Mucosa of gallbladder (tissue), 1 donor: ENCODE results near the gene SRPK1. TPM values are rescaled to one million over a fixed set of nuclear protein-coding genes. Genes with fewer than 3 reads are reported as not detected.
A peak's percentile ranks its signal among the peaks of the same experiment; 100 is the strongest.
"Not testable (repeated sequence)": the region's sequence is repeated elsewhere in the genome, so short reads cannot be mapped to it uniquely, and the experiment has no call there.

Source experiments
- DNase-seq: peaks from one replicate; pipeline ENCODE4 v3.0.0-alpha.2; 2020; ENCODE audit warnings: low spot score
- total RNA-seq: library from RNA; stranded (reverse); gene quantifications from one replicate; pipeline ENCODE4 v1.2.1, GENCODE V29; 2021
- donor health status: DM: no; HTN: no; CAD: no.

SRPK1 gene
- total RNA-seq, 1 donor from 2014 or later: 39.9 TPM

DNA sequence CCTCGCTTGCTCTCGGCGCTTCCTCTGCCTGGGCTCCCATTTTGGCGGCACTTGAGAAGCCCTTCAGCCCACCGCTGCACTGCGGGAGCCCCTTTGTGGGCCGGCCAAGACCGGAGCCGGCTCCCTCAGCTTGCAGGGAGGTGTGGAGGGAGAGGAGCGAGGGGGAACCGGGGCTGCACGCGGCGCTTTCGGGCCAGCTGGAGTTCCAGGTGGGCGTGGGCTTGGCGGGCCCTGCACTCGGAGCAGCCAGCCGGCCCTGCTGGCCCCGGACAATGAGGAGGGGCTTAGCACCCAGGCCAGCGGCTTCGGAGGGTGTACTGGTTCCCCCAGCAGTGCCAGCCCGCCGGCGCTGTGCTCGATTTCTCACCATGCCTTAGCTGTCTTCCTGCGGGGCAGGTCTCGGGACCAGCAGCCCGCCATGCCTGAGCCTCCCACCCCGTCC is 10.2 kb upstream of the SRPK1 start:
- no peak for DNase-seq

DNA sequence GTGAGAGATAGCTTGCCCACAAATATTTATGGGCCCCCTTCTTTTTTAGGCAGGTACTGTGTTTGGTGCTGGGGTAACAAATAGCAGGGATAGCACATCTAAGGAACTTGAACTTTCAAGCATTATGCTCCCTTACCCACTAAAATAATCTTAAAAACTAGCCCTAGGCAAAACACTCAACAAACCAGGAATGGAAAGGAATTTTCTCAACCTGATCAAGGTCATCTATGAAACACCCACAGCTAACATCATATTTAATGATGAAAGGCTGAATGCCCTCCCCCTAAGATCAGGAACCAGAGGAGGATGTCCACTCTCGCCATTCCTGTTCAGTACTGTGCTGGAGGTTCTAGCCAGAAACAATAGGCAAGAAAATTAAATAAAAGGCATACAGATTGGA is 8.7 kb upstream of the SRPK1 start:
- DNase-seq: no peak

DNA sequence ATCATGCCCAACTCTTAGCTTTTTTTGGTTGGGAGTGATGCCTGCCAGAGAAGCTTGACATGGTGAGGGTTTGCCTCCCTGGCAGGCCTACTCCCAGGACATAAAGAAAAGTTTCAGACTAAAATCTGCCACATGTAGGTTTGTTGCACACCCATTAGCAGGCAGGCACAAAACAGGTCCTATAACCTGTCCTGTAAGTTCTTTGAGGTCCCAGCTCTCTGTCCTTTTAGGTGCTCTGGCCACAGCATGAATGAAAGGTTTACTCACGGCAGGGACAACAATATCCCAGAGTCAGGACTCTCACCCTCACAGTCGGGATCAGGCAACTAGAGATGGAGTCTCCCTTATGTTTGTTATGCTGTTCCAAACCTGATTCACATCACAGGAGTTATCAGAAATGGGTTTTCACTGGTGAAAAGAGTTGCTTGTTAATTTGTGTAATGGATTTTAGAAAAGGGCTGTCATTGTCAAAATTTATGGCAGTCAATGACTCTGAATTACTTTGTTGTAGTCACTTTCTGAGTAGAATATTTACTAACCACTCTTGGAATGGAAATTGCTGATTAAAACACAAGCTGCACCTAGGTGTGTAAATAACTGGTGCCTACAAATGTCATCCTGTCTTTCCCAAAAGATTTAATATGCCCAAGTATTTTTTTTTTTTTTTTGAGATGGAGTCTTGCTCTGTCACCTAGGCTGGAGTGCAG is 5.8 kb upstream of the SRPK1 start:
- DNase-seq: no peak

DNA sequence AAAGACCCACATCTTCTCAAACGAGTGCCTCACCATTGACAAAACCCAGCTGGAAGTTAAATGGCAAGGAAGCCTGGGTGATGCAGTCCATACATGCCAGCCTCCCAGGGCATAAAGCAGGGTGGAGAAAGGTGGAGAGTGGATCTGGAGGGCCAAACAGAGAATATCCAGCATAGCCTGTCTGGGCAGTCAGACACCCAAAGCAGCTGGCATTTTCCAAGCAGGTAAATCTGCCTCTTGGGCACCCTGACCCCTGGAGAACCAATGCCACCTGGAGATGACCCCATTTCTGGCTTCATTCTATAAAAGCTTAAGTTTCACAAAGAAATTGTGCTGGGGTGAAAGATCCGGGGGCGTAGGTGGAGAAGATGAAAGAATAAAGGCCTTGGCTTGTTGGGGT is 5.1 kb upstream of the SRPK1 start:
- no peak for DNase-seq

DNA sequence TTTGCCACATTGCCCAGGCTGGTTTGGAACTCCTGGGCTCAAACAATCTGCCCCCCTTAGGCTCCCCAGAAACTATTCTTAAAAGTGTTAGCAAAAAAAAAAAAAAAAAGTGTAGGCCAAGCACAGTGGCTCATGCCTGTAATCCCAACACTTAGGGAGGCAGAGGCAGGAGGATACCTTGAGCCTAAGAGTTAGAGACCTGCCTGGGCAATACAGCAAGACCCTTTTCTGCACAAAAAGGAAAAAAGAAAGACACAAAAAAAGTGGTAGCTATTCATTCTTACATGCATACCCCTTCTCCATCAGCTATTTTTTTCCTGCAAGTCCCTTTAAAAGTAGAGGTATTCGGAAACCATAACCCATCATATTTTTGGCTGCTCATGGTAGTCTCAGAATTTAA is 3.2 kb upstream of the SRPK1 start:
- no peak for DNase-seq

DNA sequence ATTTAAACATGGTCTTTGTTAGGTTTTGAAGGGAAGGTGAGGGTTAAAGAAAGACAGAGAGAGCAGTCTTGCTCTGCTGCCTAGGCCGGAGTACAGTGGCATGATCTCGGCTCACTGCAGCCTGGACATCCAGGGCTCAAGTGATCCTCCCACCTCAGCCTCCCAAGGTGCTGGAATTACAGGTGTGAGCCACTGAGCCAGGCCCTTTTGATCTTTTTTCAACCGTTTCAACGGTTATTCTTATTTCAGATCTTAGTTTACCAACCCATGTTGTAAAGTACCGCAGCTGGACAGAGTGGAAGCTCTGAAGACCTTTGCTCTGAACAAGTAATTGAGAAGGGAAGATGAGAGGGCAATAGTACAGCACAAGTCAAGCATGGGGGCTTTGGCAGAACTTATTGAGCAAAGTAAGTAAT is 1.2 kb upstream of the SRPK1 start:
- DNase-seq: no peak

DNA sequence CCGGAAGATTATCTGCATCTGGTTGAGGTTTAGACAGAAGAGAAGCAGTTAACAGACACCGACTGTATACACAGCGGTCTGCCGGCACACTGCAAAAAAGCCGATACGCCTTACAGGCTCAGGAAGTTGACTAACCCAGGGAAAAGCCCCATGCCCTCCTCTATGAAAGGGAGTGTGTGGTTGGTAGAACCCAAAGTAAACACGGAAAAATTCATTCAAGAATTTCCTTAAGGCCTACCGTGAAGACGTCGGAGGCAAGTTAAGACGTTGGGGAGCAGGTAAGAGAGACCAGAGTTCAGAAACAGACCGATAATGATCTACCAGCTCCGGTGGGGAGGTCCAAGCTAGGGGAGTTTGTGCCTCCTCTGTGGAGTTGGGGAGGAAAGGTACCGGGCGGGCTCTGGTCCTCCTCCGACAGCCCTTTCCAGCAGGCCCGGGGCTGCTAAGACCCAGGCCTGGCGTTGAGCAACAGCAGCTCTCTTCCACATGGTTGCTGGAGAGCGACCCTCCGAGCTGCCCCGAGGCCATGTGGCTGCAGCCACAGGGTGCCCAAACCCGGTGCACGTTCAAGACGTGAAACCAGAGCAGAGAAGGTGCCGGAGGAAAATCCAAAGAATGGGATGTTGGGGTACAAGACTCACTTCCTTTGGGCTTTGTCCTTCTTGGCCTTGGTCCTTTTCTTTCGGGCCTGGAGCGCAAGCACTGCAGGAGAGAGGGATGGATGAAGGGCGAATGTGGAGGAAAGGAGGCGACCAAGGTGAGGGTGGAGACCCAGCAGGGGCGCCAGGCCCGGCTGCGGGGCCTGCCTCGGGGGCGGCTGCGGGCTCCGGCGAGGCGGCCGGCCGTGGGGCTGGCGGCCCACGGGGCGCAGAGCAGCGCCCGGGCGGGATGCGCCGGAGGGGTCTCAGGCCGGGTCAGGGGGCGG is 809 bp downstream of the SRPK1 start:
- peak; percentile 33 for DNase-seq

DNA sequence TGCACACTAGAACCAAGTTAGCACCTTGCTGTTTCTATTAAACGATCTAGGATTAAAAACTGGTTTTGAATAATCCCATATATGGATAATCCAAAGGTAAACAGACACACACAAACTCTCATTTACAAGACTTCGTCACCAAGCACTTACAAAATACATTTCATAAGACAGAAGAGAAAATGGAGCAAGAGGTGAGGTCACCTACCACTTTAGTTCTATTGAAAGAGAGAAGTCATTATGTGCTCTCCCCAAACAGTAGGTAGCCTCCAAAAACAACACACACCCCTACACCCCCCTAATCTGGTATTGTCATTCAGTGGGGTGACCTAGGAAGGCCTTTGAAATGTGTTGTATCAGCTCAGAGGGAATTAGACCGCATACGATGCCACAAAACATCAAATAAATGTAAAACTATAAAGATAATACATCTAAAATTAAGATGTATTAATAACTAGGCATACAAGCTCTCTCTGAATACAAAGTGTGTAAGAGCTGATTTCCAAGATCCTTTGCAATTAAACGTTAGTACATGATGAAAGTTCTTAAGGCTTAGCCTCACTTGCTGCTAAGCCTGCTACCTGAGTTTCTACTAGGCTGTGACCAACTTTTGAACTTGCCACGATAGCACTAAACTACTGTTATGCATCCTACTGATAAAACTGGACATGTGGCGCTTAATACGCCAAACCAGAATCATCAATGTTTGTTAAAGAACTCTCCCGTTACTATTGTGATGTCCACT is 1.6 kb downstream of the SRPK1 start:
- DNase-seq: no peak

DNA sequence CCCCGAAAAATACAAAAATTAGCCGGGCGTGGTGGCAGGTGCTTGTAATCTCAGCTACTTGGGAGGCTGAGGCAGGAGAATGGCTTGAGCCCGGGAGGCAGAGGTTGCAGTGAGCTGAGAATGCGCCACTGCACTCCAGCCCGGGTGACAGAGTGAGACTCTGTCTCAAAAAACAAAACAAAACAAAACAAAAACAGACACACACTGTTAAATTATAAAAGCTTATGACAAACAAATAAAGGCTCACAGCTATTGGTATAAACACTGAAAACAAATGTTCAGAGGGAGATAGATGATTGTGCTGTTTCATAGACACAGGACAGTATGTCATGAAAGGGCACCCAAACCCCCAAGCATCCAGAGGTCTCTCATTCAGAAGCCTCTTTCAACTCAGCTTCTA is 4.0 kb downstream of the SRPK1 start:
- DNase-seq: not testable (repeated sequence)

DNA sequence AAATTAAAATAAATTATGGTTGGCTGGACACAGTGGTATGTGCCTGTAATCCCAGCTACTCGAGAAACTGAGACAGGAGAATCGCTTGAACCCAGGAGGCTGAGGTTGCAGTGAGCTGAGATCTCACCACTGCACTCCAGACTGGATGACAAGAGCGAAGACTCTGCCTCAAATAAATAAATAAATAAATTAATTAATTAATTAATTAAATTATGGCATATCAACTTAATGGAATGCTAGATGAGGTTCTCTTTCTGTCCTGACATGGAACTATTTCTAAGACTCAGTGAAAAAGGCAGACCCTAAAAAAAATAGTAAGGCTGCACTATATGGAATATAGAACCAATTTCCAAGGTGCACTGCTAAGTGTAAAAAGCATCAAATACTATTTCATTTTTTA is 4.8 kb downstream of the SRPK1 start:
- DNase-seq: no peak

DNA sequence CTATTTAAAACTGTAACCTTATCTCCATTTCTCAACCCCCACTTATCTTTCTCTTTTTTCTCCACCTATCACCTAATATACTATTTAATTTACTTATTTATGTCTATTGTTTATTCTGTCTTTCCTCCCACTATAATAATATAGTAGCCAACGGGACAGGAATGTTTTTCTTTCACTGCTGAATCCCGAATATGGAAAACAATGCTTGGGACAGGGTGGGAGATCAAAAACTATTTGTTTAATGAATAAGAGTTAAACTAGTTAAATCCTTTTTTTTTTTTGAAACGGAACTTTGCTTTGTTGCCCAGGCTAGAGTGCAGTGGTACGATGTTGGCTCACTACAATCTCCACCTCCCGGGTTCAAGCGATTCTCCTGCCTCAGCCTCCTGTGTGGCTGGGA is 6.4 kb downstream of the SRPK1 start:
- no peak for DNase-seq

DNA sequence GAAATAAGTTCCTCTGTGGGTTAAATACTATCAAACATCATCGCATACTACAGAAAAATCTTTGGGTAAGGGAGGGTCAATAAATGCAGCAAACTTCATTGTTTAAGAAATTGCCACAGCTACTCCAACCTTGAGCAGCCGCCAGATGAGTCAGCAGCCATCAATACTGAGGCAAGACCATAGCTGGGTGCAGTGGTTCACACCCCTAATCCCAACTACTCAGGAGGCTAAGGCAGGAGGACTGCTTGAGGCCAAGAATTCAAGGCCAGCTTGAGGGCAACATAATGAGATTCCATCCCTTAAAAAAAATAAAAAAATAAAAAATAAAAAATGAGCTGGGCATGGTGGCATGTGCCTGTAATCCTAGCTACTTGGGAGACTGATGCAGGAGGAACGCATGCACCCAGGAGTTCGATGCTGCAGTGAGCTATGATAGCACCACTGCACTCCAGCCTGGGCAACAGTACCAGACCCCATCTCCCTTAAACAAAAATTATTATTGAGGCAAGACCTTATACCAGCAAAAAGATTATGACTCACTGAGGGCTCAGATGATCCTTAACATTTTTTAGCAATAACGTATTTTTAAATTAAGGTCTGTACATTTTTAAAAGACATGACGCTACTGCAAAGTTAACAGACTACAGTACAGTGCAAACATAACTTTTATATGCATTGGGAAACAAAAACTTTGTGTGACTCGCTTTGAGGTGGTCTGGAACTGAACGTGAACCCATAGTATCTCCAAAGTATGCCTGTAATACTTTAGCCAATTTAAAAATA is 8.8 kb downstream of the SRPK1 start:
- DNase-seq: no peak

DNA sequence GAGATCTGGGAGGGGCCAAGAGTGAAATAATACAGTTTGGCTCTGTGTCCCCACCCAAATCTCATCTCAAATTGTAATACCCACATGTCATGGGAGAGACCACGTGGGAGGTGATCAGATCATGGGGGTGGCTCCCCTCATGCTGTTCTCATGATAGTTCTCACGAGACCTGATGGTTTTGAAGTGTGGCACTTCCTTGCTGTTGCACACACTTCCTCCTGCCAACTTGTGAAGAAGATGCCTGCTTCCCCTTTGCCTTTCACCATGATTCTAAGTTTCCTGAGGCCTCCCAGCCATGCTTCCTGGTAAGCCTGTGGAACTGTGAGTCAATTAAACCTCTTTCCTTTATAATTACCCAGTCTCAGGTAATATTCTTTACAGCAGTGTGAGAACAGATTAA is 11.3 kb downstream of the SRPK1 start:
- DNase-seq: not testable (repeated sequence)

DNA sequence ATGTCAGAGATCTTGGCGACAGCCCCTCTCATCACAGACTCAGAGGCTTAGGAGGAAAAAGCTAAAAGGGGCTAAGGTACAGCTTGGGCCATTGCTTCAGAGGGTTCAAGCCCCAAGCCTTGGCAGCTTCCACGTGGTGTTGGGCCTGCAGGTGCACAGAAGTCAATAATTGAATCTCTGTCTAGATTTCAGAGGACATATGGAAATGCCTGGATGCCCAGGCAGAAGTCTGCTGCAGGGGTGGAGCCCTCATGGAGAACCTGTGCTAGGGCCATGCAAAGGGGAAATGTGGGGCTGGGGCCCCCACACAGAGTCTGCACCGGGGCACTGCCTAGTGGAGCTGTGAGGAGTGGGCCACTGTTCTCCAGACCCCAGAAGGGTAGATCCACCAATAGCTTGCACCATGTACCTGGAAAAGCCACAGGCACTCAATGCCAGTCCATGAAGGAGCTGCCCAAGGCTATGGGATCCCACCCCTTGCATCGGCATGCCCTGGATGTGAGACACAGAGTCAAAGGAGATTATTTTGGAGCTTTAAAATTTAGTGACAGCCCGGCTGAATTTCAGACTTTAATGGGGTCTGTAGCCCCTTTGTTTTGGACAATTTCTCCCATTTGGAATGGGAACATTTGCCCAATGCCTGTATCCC is 12.0 kb downstream of the SRPK1 start:
- DNase-seq: not testable (repeated sequence)

DNA sequence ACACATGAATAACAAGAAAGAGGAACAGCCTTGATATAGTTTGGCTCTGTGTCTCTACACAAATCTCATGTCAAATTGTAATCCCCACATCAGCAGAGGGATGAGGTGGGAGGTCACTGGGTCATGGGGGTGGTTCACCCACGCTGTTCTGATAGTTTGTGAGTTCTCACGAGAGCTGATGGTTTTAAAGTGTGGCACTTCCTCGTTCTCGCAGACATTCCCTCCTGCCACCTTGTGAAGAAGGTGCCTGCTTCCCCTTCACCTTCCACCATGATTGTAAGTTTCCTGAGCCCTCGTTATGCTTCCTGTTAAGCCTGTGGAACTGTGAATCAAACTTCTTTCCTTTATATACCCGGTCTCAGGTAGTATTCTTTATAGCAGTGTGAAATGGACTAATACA is 13.1 kb downstream of the SRPK1 start:
- DNase-seq: no peak

DNA sequence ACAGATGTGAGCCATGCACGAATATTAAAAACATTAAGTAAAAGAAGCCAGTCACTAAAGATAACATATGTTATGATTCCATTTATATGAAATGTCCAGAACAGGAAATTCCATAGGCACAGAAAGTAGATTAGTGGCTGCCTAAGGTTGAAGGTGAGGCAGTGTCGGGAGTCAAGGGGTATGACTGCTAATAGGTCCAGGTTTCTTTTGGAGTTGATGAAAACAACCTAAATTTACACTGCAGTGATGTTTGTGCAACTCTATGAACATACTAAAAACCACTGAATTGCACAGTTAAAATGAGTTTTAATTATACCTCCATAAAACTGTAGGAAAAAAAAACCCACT is 14.4 kb downstream of the SRPK1 start:
- no peak for DNase-seq

DNA sequence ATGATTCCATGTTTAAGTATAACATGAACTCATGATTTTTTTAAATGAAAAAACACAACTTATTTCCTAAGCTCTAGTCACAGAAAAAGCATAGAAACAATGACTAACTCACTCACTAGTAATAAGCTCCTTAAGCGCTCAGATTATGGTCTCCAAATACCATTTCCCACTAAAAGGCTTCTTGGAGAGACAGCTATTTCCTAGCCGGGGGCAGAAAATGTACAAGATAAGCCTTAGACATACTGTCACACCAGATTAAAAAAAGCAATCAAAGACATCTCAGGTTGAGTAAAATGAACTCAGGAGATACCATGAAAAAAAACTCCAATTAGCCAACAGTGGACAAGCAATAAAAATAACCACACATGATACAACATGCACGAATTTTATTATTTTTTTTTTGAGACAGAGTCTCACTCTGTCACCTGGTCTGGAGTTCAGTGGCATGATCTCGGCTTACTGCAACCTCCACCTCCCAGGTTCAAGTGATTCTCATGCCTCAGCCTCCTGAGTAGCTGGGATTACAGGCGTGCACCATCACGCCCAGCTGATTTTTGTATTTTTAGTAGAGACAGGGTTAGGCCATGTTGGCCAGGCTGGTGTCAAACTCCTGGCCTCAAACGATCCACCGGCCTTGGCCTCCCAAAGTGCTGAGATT is 14.9 kb downstream of the SRPK1 start:
- no peak for DNase-seq

DNA sequence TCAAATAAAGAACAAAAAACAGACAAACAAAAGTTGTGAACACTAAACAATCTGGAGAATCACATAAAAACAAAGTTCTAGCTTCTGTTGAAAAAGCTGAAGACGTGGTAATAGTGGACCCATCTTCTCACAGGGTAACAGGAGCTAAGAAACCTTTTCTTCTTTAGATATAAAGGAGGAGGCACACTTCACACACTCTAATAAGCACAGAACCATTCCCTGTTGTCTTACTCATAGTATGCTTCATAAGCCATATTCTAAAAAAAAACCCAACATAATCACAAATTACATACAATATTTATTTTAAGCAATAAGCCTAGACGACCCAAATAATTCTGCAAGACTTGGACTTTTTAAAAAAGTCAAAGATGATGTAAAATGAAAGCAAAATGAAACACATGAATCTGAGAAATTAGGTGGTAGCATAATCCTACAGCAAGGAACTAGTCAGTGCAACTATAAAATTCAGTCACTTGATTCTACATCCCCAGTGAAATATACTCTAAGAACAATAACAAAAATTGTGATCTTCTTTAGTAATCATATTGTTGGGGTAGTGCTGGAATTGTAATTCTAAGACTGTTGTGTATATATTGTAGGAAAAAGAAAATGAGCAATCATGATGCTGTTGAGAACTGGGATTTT is 15.6 kb downstream of the SRPK1 start:
- DNase-seq: no peak

DNA sequence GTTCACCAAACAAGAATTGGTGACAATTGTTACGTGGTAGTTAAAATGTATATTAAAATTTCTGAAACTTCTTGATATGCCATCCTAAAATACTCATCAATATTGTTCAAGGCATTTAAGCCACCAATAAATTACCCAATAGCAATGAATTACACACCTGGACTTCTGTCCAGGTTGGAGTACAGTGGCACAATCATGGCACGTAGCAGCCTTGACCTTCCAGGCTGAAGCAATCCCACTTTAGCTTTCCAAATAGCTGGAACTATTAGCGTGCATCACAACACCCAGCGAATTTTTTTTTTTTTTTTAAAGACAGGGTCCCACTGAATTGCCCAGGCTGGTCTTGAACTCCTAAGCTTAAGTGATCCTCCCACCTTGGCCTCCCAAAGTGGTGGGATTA is 17.2 kb downstream of the SRPK1 start:
- DNase-seq: no peak

DNA sequence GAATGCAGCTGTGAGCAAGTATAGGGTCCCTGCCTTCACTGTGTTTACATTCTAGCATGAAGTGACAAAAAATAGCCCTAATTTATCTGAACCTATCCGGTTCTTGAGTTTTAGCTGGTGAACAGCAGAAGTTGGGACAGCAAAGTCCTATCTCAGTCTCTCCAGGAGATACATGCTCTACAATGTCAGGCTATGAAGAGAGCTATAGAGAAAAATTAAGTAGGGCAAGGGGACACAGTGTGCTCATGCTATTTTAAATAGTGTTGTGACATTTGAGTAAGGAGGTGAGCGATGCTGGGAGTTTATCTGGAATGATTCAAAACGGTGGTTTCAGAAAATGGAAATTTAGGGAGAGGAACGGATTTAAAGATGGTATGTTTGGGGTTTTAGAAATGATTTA is 20.4 kb downstream of the SRPK1 start:
- DNase-seq: no peak
